Pons (tissue), 1 donor: ENCODE data around the gene TBC1D4.
A peak's percentile ranks its signal among the peaks of the same experiment; 100 is the strongest.

Experiments
- DNase-seq: peaks from one replicate; pipeline ENCODE4 v3.0.0-alpha.2; 2016; ENCODE audit warnings: low spot score

The TBC1D4 gene

DNA sequence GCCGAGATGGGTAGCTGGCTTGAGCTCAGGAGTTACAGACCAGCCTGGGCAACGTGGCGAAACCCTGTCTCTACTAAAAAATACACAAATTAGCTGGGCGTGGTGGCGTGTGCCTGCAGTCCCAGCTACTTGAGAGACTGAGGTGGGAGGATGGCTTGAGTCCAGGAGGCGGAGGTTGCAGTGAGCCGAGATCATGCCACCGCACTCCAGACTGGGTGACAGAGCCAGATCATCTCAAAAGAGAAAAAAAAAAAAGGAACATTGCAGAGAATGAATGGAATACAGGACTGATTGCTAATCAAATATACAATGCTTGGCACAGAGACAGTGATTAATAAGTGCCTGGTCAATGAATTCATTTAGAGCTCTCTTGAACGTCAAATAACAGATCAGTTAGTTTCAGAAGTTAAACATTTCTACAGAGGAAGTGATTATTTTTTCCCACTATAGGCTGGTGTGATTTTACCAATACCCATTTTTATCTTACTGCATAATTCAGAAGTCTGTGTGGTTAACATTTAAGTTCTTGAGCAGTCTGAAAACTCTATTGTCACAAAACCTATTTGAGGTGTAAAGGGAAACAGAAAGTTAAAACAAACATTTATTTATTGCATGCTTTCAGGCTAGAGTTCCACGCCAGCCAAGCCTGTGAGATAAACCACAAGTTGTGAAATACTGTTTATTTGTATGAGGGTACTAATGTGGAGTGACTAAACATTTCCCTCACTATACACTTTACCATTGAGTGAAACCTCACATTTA is 7.7 kb upstream of the TBC1D4 start:
- DNase-seq = no peak

DNA sequence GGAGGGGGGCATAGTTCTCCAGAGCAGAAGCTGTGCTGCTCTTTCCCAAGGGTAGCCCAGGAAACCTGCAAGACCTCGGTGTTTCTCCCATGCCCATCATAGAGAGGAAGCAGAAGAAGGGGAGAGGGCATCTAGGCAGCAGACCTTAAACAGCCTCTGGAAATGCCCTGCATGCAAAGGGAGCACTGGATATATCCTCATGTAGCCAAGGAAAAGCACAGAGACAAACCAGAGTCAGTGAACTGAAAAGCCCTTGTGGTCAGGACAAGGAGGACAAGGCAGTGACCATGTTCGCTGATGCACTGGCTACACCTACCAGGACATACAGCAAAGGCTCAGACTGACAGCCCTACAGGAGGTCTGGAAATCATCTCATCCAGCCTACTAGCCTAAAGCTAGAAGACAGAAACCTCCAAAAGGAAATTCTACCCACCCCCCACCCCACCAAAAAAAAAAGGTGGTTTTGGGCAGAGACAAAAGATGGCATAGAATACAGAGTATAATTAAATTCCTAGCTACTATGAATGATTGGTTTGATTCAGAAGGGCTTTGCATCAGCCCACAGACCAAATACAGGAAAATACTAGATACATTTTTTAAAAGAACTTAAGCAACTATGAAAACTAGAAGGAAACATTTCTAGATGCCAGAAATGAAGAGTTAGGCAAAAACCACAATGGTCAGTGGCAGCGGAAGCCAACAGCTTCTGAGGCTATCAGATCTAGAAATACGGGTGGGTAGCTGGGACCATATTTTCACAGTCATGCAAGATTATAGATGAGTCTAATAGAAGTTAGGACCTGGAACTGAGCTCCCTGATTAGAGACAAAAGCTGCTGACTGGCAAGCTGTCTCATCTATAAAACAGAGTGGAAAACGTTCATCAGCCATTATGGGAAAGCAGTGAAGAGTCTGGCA is 4.4 kb upstream of the TBC1D4 start:
- DNase-seq = no peak

DNA sequence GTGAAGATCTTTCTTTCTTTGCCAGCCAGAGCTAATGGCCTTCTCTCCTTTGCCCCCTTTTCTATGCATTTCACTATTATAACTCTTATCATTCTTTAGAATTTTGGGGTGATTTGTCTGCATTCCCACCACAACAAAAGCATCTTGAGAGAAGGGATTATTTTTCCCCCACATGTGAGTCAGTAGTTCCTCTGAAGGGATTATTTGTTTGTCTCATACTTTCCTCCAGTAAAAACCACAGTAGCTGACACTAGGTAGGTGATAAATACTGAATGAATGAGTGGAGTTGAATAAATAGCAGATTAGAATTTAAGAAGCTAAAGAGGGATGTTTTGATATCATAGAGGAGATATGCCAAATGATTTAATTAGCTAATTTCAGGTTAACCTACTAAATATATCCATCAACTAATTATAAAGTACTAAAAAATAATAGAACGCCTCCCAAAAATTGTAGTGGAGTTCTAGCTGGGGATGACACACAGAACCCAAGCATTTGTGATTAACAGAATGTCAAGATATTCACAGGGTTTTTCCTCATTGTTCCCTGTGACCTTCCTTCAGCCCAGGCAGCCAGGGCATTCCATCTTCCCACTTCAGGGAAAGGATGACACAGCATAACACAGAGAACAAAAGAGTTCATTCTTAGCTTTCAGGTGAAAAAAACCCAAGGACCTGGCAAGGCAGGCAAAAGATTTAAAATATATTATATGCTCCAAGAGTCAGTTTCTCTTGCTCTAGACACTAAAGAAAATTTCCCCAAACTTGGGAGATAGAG is 3.5 kb upstream of the TBC1D4 start:
- no peak for DNase-seq

DNA sequence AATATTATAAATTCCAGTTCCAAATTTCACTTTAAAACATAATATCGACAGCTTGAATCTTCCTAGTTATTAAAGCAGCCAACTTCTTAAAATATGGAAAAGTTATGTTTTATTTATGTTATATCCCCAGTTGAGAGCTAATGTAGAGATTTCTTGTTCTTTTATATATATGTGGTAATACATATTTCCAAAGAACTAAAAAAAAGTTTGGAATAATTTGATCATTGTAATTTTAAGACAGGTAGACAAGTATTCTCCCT is 781 bp upstream of the TBC1D4 start:
- no peak for DNase-seq

DNA sequence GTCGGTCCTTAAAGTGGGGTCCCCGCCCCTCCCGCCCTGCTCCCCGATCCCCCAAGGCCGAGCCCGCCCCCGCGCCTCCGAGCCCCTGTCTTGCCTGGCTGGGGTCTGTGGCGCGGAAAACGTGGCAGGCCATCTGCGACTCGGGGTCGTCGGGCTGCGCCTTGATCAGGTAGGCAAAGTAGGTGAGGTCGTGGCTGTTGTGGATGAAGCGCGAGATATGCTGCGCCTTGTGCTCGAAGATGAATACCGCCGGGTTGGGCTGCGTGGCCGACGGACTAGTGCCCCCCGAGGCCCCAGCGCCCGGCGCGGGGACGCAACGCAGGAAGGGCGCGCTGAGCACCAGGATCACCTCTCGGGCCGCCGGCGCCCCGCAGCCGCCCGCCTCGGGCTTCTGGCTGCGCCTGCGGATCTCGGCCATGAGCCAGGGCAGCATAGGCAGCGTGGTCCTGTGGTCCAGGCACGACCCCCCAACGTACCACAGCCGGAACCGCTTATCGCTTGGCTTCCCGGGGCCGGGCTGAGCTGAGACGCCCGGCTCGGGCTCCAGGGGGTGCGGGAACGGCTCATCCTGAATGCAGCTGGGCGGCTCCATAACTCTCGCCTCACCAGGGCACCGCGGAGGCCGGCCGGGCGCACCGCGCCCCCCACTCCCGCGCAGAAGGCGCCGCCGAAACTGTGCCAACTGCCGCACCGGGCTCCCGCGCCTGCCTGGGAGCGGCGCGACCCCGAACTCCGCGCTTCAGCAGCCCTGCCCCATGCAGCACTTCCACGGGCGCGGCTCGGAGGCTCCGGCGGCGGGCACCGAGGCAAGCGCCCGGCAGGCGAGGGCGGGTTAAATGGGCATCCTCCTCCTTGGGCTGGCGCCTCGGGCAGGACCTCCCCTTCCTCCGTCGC is 546 bp downstream of the TBC1D4 start:
- DNase-seq = no peak

DNA sequence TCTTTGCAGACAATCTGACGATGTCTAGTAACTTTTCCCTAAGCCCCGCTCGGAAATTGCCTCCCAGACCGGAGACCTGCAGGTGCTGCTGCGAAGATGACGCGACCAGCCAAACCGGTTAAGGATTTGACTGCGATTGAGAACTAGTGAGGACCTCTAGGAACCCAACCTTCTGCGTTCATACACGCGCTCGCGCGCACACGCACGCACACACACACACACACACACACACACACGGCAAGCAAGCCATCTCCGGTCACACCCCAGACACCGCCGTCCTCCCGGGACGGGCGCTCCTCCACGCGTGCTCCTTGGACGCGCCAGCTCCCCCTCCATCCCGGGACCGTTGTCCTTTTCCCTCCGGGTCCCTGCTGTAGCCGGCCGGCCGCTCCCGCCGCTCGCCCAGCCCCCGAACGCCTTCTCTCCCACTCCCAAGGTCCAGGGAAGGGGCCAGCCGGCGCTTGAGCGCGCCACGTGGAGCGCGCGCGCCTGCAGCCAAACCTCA is 1.2 kb downstream of the TBC1D4 start:
- DNase-seq = no peak

DNA sequence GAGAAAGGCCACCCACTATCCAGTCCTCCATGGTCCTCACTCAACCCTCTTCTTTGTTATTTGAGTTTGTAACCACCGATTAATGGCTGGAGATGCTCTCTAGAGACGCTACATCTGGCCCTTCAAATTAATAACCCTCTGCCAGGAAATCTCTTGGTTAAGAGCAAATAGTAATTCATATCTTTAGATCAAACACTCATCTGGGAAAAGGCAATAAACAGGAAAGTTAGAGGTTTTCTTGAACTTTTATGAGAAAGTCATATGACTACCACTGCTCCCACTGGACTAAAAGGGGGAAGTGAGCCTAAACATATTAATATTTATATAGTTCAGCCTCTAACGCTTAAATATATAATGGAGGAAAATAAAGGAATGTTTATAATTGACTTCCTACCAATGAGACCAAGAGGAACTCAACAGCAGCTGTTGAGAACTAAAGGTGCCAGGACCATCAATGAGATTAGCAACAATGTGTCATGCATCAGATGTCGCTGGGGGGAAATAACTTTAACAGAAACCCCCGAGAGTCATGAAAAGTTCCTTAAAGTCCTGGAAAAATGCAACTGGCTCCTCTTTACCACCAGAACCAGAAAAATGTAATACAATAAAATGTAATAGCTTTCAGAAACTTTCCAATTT is 2.7 kb downstream of the TBC1D4 start:
- DNase-seq = no peak

DNA sequence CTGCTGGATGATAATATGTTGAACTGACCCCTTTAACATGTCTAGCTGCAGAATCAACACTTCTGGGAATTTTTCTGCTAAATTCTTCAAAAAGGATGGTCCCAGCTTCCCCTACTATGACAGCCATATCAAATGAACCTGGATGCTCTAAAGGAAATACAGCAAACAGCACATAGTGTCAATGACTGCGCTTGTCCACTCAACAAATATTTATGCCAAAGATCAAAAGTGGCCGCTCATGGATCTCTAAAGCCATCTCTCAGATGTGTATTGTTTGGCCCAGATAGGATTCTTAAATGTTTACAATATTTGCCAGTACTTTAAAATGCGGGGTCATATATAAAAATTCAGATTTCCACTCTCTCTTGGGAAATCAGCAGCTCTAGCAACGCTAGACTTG is 3.3 kb downstream of the TBC1D4 start:
- DNase-seq = no peak

DNA sequence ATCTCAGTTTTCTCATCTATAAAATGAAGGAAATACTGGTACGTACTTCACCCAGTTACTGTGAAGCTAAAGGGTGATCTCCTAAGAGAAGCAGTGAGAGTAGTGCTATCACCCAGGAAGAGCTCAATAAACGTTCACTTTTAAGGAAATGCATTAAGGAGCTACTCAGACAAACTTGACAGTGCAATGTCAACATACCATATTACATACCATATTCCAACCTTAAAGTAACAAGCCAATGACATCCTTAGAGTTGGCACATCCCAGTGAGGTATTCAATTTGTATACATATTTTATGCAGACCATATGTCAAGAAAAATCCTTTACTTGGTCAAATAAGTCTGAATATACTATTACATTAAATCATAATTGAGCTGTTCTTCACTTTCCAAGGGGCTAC is 7.0 kb downstream of the TBC1D4 start:
- no peak for DNase-seq

DNA sequence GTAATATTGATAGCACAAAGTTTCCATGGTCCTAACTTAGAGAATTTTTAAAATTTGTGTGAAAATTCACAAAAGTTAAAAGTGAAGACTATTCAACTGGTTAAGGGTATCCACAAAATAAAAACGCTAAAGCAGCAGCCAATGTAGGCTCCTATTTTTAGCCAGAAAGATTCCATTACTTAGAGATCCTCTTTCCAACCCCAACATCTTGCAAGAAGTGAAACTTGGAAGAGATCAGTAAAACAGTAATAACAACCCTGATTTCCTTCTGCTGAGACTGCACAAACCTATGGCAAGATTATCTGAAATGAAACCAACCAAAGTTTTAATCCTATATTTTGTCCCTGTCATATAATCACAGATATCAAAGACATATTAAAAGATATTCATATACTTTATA is 8.5 kb downstream of the TBC1D4 start:
- DNase-seq = peak; percentile 73

DNA sequence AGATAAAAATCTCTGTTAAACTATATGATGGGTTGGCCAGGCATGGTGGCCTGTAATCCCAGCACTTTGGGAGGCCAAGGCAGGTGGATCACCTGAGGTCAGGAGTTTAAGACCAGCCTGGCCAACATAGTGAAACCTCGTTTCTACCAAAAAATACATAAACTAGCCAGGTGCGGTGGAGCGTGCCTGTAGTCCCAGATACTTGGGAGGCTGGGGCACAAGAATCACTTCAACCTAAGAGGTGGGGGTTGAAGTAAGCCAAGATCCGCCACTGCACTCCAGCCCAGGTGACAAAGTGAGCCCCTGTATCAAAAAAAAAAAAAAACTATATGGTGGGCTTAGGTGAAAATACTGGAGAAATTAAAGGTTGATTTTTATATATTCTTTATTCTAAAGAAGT is 11.3 kb downstream of the TBC1D4 start:
- DNase-seq = no peak

DNA sequence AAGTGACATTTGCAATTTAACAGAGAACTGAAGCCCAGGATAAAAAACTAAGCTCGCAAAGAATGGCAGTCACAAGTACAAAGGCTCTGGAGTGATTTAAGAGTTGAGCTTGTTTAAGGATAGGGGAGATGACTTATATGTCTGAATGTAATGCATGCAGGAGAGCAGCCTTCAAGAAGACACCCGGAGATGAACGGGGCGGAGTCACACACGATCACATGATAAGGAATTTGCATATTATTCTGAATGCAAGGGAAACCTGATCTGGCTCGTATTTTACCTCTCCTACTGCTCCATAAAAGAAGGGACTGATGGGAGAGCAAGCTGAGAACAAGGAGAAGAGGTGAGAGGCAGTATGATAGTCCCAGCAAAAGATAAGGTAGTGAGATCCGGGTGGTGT is 12.9 kb downstream of the TBC1D4 start:
- DNase-seq = no peak

DNA sequence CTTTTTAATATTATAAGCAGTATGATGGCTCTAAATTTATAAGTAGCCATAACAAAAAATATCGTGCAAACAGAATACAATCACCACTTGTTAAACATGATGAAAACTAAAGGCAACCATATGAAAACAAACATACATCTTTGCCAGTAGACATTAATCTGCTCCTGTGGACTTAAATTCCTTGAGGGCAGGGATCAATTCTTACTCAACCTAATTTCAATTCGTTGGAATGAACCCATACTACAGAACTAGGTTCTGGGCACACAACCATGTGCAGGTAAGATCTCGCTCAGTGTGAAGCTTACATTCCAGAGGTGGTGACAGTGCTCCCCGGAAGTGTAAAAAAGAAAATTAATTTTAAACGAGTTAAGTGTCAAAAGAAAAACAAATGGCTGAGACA is 13.4 kb downstream of the TBC1D4 start:
- DNase-seq = no peak

DNA sequence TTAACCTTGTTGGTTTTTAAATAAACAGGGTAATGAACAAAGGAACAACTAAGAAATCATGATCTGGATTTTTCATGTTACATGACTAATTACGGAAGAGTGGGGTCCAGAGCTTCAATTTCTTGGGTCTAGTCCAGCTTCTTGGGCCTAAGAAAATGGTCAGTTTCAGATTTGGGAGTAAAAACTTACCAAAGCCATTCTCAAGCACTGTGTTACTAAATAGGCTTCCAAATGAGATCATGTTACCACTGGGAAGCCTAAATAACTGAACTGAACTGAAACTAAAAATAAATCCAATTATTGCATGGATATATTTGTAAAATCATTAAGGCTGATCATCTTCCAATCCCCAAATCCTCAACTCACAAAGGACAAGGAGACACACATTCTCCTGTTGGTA is 13.9 kb downstream of the TBC1D4 start:
- DNase-seq = no peak

DNA sequence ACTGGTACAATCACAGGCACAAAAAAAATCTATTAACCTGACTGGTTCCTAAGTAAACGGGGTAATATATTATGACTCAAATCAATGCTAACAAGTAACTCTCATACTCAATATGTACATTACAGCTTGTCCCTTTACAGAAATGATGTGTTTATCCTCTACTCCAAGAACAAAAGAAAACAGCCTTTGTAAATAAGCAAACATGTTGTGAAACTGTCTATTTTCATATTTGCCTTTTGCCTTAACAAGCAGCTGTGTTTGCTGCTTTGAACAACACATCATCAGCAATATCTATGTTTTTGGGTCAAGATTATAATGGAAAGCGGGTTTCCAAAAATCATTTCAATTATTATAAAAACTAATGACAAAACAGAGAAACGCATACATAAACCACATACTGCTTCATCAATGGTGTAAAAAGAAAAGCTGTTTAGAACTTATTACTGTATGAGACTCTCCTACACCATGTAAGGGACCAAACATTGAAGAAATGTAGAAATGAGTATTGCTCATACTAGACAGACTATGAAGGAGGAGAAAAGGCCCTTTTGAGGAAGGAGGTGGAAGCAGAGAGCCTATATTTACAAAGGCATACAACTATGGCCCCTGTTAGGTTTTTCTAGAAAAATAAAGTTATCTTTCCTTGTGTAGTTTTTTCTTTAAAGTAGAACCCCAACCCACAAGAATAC is 14.8 kb downstream of the TBC1D4 start:
- DNase-seq = no peak

DNA sequence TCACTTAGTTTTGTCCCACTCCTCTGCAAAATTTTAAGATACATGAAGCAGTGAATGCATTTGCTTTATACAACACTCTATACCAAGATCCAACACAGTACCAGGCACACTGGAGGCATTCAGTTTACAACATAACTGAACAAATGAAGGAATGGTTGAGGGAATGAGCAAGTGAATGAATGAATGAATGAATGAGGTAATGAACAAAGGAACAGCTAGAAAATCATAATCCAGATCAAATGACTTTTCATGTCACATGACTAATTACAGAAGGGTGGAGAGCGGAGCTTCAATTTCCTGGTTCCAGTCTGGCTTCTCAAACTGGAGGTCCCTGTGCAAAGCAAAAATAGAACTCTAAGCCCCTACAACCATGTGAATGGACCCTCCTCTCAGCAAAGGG is 16.7 kb downstream of the TBC1D4 start:
- DNase-seq = no peak

DNA sequence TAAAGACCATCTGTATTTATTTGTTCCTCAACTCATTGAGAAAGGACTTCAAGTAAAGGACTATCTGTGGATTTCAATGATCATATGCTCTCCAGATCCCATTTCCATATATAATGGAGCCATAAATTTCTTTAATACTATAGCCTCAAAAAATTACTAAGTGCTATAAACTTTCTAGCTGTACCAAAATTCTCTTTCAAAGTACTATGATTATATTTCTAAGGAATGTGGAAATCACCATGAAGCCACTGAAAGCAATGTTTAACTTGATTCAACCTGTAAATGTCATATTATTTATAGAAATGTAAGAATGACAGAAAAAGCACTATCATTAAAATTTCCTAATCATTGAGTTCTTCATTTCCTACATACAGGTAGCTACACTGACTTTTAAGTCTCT is 20.7 kb downstream of the TBC1D4 start:
- no peak for DNase-seq

DNA sequence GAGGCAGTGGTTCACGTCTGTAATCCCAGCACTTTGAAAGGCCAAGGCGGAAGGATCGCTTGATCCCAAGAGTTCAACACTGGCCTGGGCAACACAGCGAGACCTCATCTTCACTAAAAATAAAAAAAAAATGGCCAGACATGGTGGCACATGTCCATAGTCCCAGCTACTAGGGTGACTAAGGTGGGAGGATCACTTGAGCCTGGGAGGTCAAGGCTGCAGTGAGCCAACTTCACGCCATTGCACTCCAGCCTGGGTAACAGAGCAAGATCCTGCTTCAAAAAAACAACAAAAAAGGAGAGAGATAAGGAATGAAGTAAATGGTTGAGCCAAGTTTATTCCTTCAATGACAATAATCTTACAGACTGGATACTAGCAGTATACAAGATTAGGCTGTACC is 21.3 kb downstream of the TBC1D4 start:
- no peak for DNase-seq

DNA sequence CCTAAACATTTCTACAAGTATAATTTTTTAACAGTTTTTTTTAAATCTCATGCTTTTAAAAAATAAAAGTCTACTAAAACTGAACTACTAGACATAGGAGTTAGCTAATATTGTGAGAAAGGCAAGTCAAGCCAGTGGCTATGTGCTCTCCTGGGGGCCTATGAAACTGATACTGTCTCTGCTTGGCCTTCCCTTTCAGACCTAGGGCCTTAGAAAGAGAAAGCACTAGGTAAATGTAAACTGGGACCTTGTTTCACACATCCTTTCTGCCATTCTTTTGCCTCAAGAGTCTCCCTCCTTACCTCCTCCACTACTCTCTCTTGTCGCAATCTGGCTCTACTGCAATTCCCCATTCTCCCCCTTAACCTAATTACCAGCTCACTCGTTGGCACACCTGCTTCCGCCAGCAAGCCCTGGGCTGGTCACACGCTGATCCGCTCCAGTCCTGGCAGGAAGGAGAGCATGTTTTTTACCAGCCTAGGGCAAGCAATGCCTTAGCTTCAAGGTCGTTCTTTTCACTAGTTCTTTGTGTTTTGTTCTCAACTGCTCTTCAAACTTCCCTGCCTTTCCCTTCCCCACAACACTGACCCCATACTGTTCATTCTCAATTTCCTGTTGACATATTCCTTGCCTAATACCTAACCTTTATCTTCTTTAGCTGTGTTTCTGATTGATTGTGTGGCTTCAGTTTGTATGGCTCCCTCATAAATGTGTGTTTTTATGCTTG is 23.1 kb downstream of the TBC1D4 start:
- no peak for DNase-seq

DNA sequence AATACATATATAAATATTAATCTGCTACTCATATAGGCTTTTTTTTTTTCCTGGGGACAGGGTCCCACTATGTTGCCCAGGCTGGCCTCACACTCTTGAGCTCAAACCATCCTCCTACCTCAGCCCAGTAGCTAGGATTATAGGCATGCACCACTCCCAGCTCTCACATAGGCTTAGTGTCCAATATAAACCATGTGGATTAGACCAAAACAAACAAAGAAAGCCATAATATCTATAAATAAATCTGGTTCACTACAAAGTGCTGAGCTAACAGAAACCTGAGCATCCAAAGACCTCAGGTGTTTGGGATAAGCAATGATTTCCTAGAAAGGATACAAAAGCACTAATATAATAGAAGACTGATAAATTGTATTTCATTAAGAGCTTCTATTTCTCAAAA is 26.0 kb downstream of the TBC1D4 start:
- DNase-seq = no peak
